ENCODE data around the gene TRIM7. TPM values are rescaled to one million over a fixed set of nuclear protein-coding genes. Genes with fewer than 3 reads are reported as not detected.

The TRIM7 gene
- polyA plus RNA-seq, 1 donor from 2014 or later, result 2.1 TPM

- no peaks in the 10 kb centered on the region for H3K79me2 ChIP-seq (replicated peaks; ENCODE audit: insufficient read depth, low read length)
- TF ChIP-seq EZH2 (IDR thresholded peaks at IDR 0.05; ENCODE audit: borderline replicate concordance, insufficient read depth, low read length, poor library complexity, severe bottlenecking) (no peak), SMC3 (conservative IDR thresholded peaks at IDR 0.05; ENCODE audit: poor library complexity) (no peak), RAD21 (conservative IDR thresholded peaks at IDR 0.05) (no peak), POLR2AphosphoS5 (IDR thresholded peaks at IDR 0.05) (no peak), TAF1 (IDR thresholded peaks at IDR 0.05; ENCODE audit: low read depth) (no peak), EP300 (conservative IDR thresholded peaks at IDR 0.05; ENCODE audit: poor library complexity, severe bottlenecking) (no peak), MXI1 (conservative IDR thresholded peaks at IDR 0.05; ENCODE audit: poor library complexity, severe bottlenecking) (no peak)
- TF ChIP-seq, protein P1, sequence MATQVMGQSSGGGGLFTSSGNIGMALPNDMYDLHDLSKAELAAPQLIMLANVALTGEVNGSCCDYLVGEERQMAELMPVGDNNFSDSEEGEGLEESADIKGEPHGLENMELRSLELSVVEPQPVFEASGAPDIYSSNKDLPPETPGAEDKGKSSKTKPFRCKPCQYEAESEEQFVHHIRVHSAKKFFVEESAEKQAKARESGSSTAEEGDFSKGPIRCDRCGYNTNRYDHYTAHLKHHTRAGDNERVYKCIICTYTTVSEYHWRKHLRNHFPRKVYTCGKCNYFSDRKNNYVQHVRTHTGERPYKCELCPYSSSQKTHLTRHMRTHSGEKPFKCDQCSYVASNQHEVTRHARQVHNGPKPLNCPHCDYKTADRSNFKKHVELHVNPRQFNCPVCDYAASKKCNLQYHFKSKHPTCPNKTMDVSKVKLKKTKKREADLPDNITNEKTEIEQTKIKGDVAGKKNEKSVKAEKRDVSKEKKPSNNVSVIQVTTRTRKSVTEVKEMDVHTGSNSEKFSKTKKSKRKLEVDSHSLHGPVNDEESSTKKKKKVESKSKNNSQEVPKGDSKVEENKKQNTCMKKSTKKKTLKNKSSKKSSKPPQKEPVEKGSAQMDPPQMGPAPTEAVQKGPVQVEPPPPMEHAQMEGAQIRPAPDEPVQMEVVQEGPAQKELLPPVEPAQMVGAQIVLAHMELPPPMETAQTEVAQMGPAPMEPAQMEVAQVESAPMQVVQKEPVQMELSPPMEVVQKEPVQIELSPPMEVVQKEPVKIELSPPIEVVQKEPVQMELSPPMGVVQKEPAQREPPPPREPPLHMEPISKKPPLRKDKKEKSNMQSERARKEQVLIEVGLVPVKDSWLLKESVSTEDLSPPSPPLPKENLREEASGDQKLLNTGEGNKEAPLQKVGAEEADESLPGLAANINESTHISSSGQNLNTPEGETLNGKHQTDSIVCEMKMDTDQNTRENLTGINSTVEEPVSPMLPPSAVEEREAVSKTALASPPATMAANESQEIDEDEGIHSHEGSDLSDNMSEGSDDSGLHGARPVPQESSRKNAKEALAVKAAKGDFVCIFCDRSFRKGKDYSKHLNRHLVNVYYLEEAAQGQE (IDR thresholded peaks at IDR 0.05; ENCODE audit: borderline replicate concordance), result no peak
- TF ChIP-seq, protein P2, sequence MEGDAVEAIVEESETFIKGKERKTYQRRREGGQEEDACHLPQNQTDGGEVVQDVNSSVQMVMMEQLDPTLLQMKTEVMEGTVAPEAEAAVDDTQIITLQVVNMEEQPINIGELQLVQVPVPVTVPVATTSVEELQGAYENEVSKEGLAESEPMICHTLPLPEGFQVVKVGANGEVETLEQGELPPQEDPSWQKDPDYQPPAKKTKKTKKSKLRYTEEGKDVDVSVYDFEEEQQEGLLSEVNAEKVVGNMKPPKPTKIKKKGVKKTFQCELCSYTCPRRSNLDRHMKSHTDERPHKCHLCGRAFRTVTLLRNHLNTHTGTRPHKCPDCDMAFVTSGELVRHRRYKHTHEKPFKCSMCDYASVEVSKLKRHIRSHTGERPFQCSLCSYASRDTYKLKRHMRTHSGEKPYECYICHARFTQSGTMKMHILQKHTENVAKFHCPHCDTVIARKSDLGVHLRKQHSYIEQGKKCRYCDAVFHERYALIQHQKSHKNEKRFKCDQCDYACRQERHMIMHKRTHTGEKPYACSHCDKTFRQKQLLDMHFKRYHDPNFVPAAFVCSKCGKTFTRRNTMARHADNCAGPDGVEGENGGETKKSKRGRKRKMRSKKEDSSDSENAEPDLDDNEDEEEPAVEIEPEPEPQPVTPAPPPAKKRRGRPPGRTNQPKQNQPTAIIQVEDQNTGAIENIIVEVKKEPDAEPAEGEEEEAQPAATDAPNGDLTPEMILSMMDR (IDR thresholded peaks at IDR 0.05; ENCODE audit: poor library complexity, severe bottlenecking), result no peak
- no peak overlapping the region for H3K4me3 ChIP-seq (ENCODE audit: low read length)
- H3K27ac ChIP-seq (ENCODE audit: low read length), result no peak overlapping the region
- no peak overlapping the region for H2AFZ ChIP-seq (ENCODE audit: low read depth, low read length)
- no peaks in the 10 kb centered on the region for H4K20me1 ChIP-seq (ENCODE audit: insufficient read depth)
- H3F3A ChIP-seq (ENCODE audit: insufficient read depth, low read length, poor library complexity, severe bottlenecking), result no peaks in the 10 kb centered on the region
- peaks cover 45% of the 10 kb centered on the region for H3K27me3 ChIP-seq (ENCODE audit: insufficient read depth, low read depth, low read length)
- no peaks in the 10 kb centered on the region for H3K9me3 ChIP-seq (ENCODE audit: low read length)
- H3K9ac ChIP-seq (ENCODE audit: low read length), result no peak overlapping the region
- no peaks in the 10 kb centered on the region for H3K36me3 ChIP-seq (ENCODE audit: insufficient read depth, low read length)
- H3K4me2 ChIP-seq (ENCODE audit: low read length), result no peak overlapping the region
- H3K9me2 ChIP-seq (ENCODE audit: insufficient read depth, low read length), result no peaks in the 10 kb centered on the region
These were observed 4.9 kb downstream of the TRIM7 start for GRCh38 chr5:181199881-181200638.

DNA sequence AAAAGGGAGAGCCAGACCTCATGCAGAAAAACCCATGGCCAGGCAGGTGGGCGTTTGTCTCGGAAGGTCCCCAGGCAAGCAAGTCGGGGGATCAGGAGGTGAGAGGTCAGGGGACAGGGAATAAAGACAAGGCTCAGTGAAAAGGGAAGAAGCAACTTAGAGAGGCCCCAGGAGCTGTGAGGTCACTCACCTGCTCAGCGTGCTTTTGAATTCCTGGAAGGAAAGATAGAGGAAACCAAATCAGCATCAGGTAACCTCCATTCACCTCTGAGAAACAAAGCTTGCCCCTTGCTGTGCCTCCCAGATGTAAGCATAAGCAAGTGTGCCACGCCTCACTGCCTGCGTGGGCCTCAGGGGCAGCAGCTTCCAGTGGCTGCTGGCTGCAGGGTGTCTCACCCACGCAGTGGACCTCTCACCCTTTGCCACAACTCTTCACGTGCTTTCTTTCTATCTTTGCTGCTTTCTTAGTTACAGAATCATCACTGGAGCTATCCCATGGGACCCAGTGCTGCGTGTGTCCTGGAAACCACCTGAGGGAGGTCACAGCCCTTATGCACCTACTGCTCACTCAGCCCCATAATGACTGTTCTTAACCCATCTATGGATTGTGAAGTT, 6.0 kb downstream of the TRIM7 start:
- H3K9me3 ChIP-seq (ENCODE audit: low read length), result no peaks in the 10 kb centered on the region
- no peak overlapping the region for H3K4me2 ChIP-seq (ENCODE audit: low read length)
- H3K27me3 ChIP-seq (ENCODE audit: insufficient read depth, low read depth, low read length), result peaks cover 35% of the 10 kb centered on the region
- no peaks in the 10 kb centered on the region for H3F3A ChIP-seq (ENCODE audit: insufficient read depth, low read length, poor library complexity, severe bottlenecking)
- TF ChIP-seq EP300 (conservative IDR thresholded peaks at IDR 0.05; ENCODE audit: poor library complexity, severe bottlenecking) (no peak), TAF1 (IDR thresholded peaks at IDR 0.05; ENCODE audit: low read depth) (no peak), EZH2 (IDR thresholded peaks at IDR 0.05; ENCODE audit: borderline replicate concordance, insufficient read depth, low read length, poor library complexity, severe bottlenecking) (no peak), MXI1 (conservative IDR thresholded peaks at IDR 0.05; ENCODE audit: poor library complexity, severe bottlenecking) (no peak), SMC3 (conservative IDR thresholded peaks at IDR 0.05; ENCODE audit: poor library complexity) (no peak), POLR2AphosphoS5 (IDR thresholded peaks at IDR 0.05) (no peak), RAD21 (conservative IDR thresholded peaks at IDR 0.05) (no peak)
- TF ChIP-seq, protein P1 (IDR thresholded peaks at IDR 0.05; ENCODE audit: borderline replicate concordance), result no peak
- TF ChIP-seq, protein P2 (IDR thresholded peaks at IDR 0.05; ENCODE audit: poor library complexity, severe bottlenecking), result no peak
- H3K36me3 ChIP-seq (ENCODE audit: insufficient read depth, low read length), result no peaks in the 10 kb centered on the region
- H3K9ac ChIP-seq (ENCODE audit: low read length), result no peak overlapping the region
- no peak overlapping the region for H3K4me3 ChIP-seq (ENCODE audit: low read length)
- H2AFZ ChIP-seq (ENCODE audit: low read depth, low read length), result no peak overlapping the region
- H3K9me2 ChIP-seq (ENCODE audit: insufficient read depth, low read length), result no peaks in the 10 kb centered on the region
- H3K27ac ChIP-seq (ENCODE audit: low read length), result no peak overlapping the region
- no peaks in the 10 kb centered on the region for H4K20me1 ChIP-seq (ENCODE audit: insufficient read depth)
- H3K79me2 ChIP-seq (replicated peaks; ENCODE audit: insufficient read depth, low read length), result no peaks in the 10 kb centered on the region

Data from neural cell (in vitro differentiated cells).